ENCODE results near the gene EFCAB14.
"Not testable (repeated sequence)": the region's sequence is repeated elsewhere in the genome, so short reads cannot be mapped to it uniquely, and the experiment has no call there.

Gene EFCAB14

GRCh38 chr1:46723901-46724300 lies 5.0 kb upstream of the EFCAB14 start:
- DNase-seq (ENCODE audit: low read depth in 1 of 2, low spot score in 1 of 2), result no peak

GRCh38 chr1:46721686-46722205 lies 2.8 kb upstream of the EFCAB14 start:
- no peak for DNase-seq (ENCODE audit: low read depth in 1 of 2, low spot score in 1 of 2)

DNA sequence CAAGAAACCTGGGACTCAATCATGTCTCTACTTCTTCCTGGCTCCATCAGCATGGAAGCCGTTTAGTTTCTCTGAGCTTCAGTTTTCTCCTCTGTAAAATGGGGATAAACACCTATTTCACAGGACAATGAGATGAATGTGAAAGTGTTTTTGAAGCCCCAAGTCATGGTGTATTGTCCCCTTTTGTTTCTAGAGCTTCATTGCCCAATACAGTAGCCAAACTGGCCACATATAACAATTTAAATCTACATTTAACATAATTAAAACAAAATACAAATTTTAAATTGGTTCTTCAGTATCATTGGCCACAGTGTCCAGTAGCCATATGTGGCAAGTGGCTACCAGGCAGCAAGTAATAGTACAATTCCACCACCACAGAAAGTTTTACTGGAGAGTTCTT lies 2.3 kb upstream of the EFCAB14 start:
- no peak for DNase-seq (ENCODE audit: low read depth in 1 of 2, low spot score in 1 of 2)

DNA sequence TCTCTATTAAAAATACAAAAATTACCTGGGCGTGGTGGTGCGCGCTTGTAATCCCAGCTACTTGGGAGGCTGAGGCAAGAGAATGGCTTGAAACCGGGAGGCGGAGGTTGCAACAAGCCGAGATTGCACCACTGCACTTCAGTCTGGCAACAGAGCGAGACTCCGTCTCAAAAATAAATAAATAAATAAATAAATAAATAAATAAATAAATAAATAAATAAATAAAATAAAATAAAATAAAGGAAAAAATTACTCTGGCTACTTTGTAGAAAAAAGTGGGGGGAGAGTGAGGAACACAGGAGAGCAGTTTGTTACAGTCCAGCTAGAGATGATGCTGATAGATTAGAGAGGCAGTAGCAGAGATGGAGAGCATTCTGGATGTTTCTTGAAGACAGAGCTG lies 1.4 kb upstream of the EFCAB14 start:
- not testable (repeated sequence) for DNase-seq (ENCODE audit: low read depth in 1 of 2, low spot score in 1 of 2)

DNA sequence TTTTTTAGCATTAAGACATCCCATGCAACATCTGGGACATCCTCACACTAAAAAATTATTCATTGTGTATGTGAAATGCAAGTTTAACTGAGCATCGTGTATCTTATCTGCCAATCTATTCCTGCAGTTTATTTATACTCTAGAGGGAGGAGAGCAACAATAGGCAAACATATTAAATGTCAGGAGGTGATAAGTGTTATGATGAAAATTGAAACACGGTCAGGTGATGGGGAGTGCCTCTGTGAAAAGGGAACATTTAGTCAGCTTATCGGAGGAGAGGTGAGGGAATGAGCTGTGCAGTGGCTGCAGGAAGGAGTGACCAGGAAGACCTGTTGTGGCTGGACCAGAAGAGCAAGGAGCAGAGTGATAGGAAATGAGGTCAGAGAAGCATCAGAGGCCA lies 775 bp upstream of the EFCAB14 start:
- DNase-seq (ENCODE audit: low read depth in 1 of 2, low spot score in 1 of 2), result no peak

GRCh38 chr1:46718340-46718726 lies 581 bp downstream of the EFCAB14 start:
- DNase-seq (ENCODE audit: low read depth in 1 of 2, low spot score in 1 of 2), result no peak

DNA sequence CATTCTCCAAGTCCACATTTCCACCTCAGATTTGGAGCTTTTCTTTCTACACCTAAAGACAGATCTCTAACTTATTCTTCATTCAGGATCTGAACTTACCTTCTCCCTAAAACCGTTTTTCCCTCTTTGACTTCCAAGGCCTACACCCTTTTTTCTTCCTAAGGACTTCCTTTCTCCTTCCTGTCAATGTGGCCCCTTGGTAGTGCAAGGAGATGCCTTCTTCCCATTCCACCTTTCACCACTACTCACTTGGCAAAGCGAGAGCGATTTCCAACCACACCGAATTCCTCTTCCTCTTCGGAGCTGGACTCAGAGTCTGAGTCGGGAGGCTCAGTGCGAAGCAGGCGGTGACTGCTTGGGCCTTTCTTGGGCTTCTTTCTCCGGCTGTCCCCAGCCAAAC lies 1.3 kb downstream of the EFCAB14 start:
- no peak for DNase-seq (ENCODE audit: low read depth in 1 of 2, low spot score in 1 of 2)

- DNase-seq (ENCODE audit: low read depth in 1 of 2, low spot score in 1 of 2), result no peak
These were observed 3.9 kb downstream of the EFCAB14 start for GRCh38 chr1:46714976-46715375.

GRCh38 chr1:46708121-46708520 lies 10.8 kb downstream of the EFCAB14 start:
- no peak for DNase-seq (ENCODE audit: low read depth in 1 of 2, low spot score in 1 of 2)

DNA sequence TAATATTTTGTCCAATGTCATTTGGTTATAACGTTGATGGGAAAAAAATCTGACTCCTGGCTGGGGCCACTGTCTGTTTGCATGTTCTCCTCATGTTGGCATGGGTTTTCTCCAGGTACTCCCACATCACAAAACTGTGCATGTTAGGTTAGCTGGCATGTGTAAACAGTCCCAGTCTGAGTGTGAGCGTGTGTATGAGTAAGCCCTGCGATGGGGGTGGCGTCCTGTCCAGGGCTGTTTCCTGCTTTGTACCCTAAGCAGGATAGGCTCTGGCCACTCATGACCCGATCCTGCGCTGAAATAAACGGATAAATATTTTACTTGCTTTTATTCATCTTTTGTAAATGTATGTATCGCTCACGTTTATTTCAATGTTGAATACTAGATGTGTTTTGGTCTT lies 13.5 kb downstream of the EFCAB14 start:
- DNase-seq (ENCODE audit: low read depth in 1 of 2, low spot score in 1 of 2), result no peak

DNA sequence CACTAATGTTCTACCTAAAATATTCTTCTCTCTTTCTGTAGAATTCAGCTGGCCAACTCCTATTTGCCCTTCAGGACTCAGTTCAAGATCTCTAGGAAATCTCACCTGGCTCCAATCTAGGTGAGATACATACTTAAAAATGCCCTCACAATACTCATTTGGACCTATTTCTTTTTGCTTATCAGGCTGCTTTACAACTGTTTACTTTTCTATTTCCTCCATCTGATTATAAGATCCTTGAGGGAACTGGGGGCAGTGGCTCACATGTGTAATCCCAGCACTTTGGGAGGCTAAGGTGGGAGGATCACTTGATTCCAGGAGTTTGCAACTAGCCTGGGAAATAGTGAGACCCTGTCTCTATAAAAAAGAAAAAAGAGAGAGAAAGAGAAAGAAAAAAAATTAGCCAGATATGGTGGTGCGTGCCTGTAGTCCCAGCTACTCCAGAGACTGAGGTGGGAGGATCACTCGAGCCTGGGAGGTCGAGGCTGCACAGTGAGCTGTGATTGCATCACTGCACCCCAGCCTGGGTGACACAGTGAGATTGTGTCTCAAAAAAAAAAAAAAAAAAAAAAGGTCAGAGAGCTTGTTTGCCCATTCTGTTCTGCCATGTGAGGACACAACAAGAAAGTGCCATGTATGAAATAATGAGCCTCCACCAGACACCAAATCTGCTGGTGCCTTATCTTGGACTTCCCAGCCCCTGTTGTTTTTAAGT lies 14.8 kb downstream of the EFCAB14 start:
- DNase-seq (ENCODE audit: low read depth in 1 of 2, low spot score in 1 of 2), result no peak

- no peak for DNase-seq (ENCODE audit: low read depth in 1 of 2, low spot score in 1 of 2)
These were observed 19.2 kb downstream of the EFCAB14 start for GRCh38 chr1:46699666-46700065.

GRCh38 chr1:46697053-46697452 lies 21.9 kb downstream of the EFCAB14 start:
- DNase-seq (ENCODE audit: low read depth in 1 of 2, low spot score in 1 of 2), result no peak

- not testable (repeated sequence) for DNase-seq (ENCODE audit: low read depth in 1 of 2, low spot score in 1 of 2)
These were observed 24.2 kb downstream of the EFCAB14 start for GRCh38 chr1:46694676-46695075.

GRCh38 chr1:46692811-46693770 lies 25.8 kb downstream of the EFCAB14 start:
- DNase-seq (ENCODE audit: low read depth in 1 of 2, low spot score in 1 of 2), result no peak

GRCh38 chr1:46691997-46692790 lies 26.7 kb downstream of the EFCAB14 start:
- no peak for DNase-seq (ENCODE audit: low read depth in 1 of 2, low spot score in 1 of 2)

GRCh38 chr1:46690931-46691421 lies 27.9 kb downstream of the EFCAB14 start:
- no peak for DNase-seq (ENCODE audit: low read depth in 1 of 2, low spot score in 1 of 2)

GRCh38 chr1:46689897-46690296 lies 29.0 kb downstream of the EFCAB14 start:
- DNase-seq (ENCODE audit: low read depth in 1 of 2, low spot score in 1 of 2), result no peak

DNA sequence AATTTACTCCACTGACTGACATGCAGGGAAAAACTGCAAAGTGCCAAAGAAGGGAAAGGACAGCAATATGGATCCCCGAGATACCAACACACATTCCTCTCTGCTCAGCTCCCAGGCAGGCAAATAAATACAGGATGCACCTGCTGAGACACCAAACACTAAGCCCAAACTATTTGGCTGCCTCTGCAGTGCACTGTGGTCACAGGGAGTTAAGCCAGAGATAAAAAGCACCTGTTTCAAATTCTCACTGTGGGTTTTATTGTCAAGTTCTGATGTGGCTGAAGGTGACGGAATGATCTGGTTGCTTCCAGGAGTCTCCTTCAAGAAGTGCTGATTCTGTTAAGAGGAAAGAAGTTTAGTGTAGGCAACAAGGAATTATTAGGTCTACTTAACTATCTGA lies 29.6 kb downstream of the EFCAB14 start:
- DNase-seq (ENCODE audit: low read depth in 1 of 2, low spot score in 1 of 2), result no peak

DNA sequence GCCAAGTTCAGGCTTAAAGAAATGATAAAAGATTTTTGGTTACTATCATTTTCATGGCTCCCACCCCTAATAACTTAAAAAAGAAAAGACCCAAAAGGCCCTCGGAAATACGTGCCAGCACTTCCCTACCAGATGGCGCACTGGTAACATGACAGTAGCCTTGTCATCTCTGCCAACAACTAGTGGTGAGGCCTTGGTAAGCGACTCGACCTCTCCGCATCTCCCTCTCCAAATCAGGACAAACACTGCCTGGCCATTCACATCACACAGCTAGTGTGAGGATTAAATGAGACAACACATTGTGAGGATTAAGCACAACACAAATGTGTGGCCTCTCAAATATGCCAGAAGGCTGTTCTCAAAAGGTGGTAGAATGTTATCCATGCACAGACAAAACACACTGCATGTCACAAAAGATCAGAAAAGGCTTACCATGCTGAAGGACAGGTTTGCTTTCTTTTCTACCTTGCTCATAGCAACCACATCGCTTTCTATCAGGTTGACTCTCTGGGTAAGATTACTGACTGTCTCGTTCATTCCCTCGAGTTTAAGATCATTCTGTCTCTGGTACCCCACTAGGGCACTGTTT lies 30.9 kb downstream of the EFCAB14 start:
- DNase-seq (ENCODE audit: low read depth in 1 of 2, low spot score in 1 of 2), result no peak

All from activated CD4-positive, alpha-beta T cell treated with anti-CD3 and anti-CD28 coated beads, Interleukin-2, amount 50 U/mL, for 24 hours (primary cell).